GM23248 (cell line): ENCODE results near the gene DIP2C. TPM values are rescaled to one million over a fixed set of nuclear protein-coding genes. Genes with fewer than 3 reads are reported as not detected.

ENCODE experiments used
- DNase-seq: peaks from one replicate; pipeline ENCODE4 v3.0.0-alpha.2; 2015
- H2AFZ ChIP-seq: fragments of 200-600 bp; sonication (generic); 2 replicates; pipeline ENCODE4 v1.6.1; 2016; ENCODE audit warnings: antibody characterized with exemption
- H3F3A ChIP-seq: fragments of 200-600 bp; sonication (generic); 2 replicates; pipeline ENCODE4 v1.6.1; 2016; ENCODE audit warnings: mild to moderate bottlenecking, antibody characterized with exemption, mixed run types; ENCODE audit not compliant: insufficient read depth
- H3K27ac ChIP-seq: fragments of 200-600 bp; sonication (generic); 2 replicates; pipeline ENCODE4 v1.5.1; 2016; ENCODE audit warnings: mild to moderate bottlenecking
- H3K27me3 ChIP-seq: fragments of 200-600 bp; sonication (generic); replicated peaks from 2 replicates; pipeline ENCODE4 v1.6.1; 2016; ENCODE audit warnings: mild to moderate bottlenecking; ENCODE audit not compliant: insufficient read depth
- H3K36me3 ChIP-seq: fragments of 200-600 bp; sonication (generic); 2 replicates; pipeline ENCODE4 v1.6.1; 2016; ENCODE audit warnings: low read depth, mild to moderate bottlenecking
- H3K4me1 ChIP-seq: fragments of 200-600 bp; sonication (generic); 2 replicates; pipeline ENCODE4 v1.6.1; 2016; ENCODE audit warnings: mild to moderate bottlenecking; ENCODE audit not compliant: insufficient read depth
- H3K4me2 ChIP-seq: fragments of 200-600 bp; sonication (generic); one replicate; pipeline ENCODE4 v1.6.1; 2016; ENCODE audit warnings: mild to moderate bottlenecking; ENCODE audit not compliant: unreplicated experiment
- H3K4me3 ChIP-seq: fragments of 200-600 bp; sonication (generic); 2 replicates; pipeline ENCODE4 v1.5.1; 2016; ENCODE audit warnings: mild to moderate bottlenecking
- H3K79me2 ChIP-seq: fragments of 200-600 bp; sonication (generic); 2 replicates; pipeline ENCODE4 v1.6.1; 2016; ENCODE audit warnings: mild to moderate bottlenecking; ENCODE audit not compliant: insufficient read depth
- H3K9ac ChIP-seq: fragments of 200-600 bp; sonication (generic); 2 replicates; pipeline ENCODE4 v1.6.1; 2016; ENCODE audit warnings: mild to moderate bottlenecking
- H3K9me2 ChIP-seq: fragments of 200-600 bp; sonication (generic); 2 replicates; pipeline ENCODE4 v1.6.1; 2016; ENCODE audit warnings: mixed run types, mild to moderate bottlenecking, moderate library complexity; ENCODE audit not compliant: insufficient read depth
- H3K9me3 ChIP-seq: fragments of 200-600 bp; sonication (generic); one replicate; pipeline ENCODE4 v1.6.1; 2017; ENCODE audit warnings: low read depth
- H4K20me1 ChIP-seq: fragments of 200-600 bp; sonication (generic); 2 replicates; pipeline ENCODE4 v1.6.0; 2016; ENCODE audit not compliant: insufficient read depth
- EZH2 ChIP-seq: fragments of 200-600 bp; sonication (generic); IDR thresholded peaks from 2 replicates; pipeline ENCODE4 v1.6.1; 2018; ENCODE audit warnings: antibody characterized with exemption, mild to moderate bottlenecking; ENCODE audit not compliant: insufficient read depth, poor library complexity, severe bottlenecking
- EZH2phosphoT487 ChIP-seq: fragments of 200-600 bp; sonication (generic); IDR thresholded peaks from 2 replicates; pipeline ENCODE4 v1.6.1; 2018; ENCODE audit warnings: antibody characterized with exemption, moderate library complexity, mild to moderate bottlenecking, low read depth; ENCODE audit not compliant: insufficient read depth
- WGBS, 2 experiments: methylation state at CpG; one replicate each; pipeline ENCODE4 v1.1.6; 2015 to 2017; ENCODE audit warnings: low lambda C conversion rate in 2 of 2, low coverage in 1 of 2; ENCODE audit errors: missing lambda C conversion rate in 2 of 2; 5-methylcytosine and 5-hydroxymethylcytosine counted together
- in situ Hi-C: fragments of 300-500 bp; cut with MboI; formaldehyde crosslinking; loops from 2 replicates; pipeline ENCODE4 v1.15.0; 2020
- polyA plus RNA-seq: library from polyadenylated mRNA; unstranded; fragments of >200 nt; fragmentation: Nextera tagmentation; extraction: Ambion mirVana; gene quantifications from 2 replicates; pipeline ENCODE4 v1.2.1, GENCODE V29; 2016
- total RNA-seq: library from RNA; depleted of rRNA; stranded (reverse); fragments of >200 nt; shearing (Covaris generic); gene quantifications from 2 replicates; pipeline ENCODE4 v1.2.3, GENCODE V29; 2014

The DIP2C gene
- total and polyA plus RNA-seq, 2 experiments from 2014 or later, result 12.0 to 13.1 TPM

GRCh38 chr10:331186-331585, 358.3 kb downstream of the DIP2C start:
- no peak overlapping the region for H3K9ac ChIP-seq
- WGBS, 2 experiments, result 96 to 98% methylated on average over 3 of the region's 3 CpGs
- 0 out of 2 replicates have a peak, but pooled peaks cover 5% of the 10 kb centered on the region for H3K36me3 ChIP-seq
- in situ Hi-C loops, result no loop called here
- no peak for DNase-seq
- no peaks in the 10 kb centered on the region for H3K79me2 ChIP-seq
- H3K4me1 ChIP-seq, result peaks cover 18% of the 10 kb centered on the region
- no peaks in the 10 kb centered on the region for H3K27me3 ChIP-seq
- H3K9me3 ChIP-seq, result no peaks in the 10 kb centered on the region
- no peak overlapping the region for H3K4me2 ChIP-seq
- H4K20me1 ChIP-seq, result no peaks in the 10 kb centered on the region
- no peak overlapping the region for H2AFZ ChIP-seq
- peaks cover 29% of the 10 kb centered on the region for H3F3A ChIP-seq
- no peak overlapping the region for H3K4me3 ChIP-seq
- H3K9me2 ChIP-seq, result no peaks in the 10 kb centered on the region
- H3K27ac ChIP-seq, result no peak overlapping the region
- TF ChIP-seq EZH2phosphoT487, result no peak
- no peak for TF ChIP-seq EZH2

GRCh38 chr10:329361-330099, 359.9 kb downstream of the DIP2C start:
- H2AFZ ChIP-seq, result peak overlapping the region; percentile 75
- peak overlapping the region; percentile 69 for H3K4me3 ChIP-seq
- H3K4me2 ChIP-seq, result peak overlapping the region; percentile 89
- TF ChIP-seq EZH2 (no peak), EZH2phosphoT487 (0 out of 2 replicates have a peak, but pooled peaks have one; percentile 32)
- H4K20me1 ChIP-seq, result no peaks in the 10 kb centered on the region
- peaks cover 20% of the 10 kb centered on the region for H3K4me1 ChIP-seq
- peaks cover 31% of the 10 kb centered on the region for H3F3A ChIP-seq
- 0 out of 2 replicates have a peak, but pooled peaks cover 9% of the 10 kb centered on the region for H3K36me3 ChIP-seq
- in situ Hi-C loops, result no loop called here
- peak; percentile 98 for DNase-seq
- 1 to 2% methylated on average over 15 of the region's 15 CpGs for WGBS, 2 experiments
- H3K27me3 ChIP-seq, result no peaks in the 10 kb centered on the region
- H3K27ac ChIP-seq, result peak overlapping the region; percentile 91
- H3K9me2 ChIP-seq, result no peaks in the 10 kb centered on the region
- peak overlapping the region; percentile 81 for H3K9ac ChIP-seq
- no peaks in the 10 kb centered on the region for H3K79me2 ChIP-seq
- no peaks in the 10 kb centered on the region for H3K9me3 ChIP-seq

- Histone ChIP-seq H4K20me1 (no peaks in the 10 kb centered on the region), H3K4me2 (peak overlapping the region; percentile 89), H3K27ac (no peak overlapping the region), H3K79me2 (no peaks in the 10 kb centered on the region), H3F3A (peaks cover 36% of the 10 kb centered on the region), H3K9me2 (no peaks in the 10 kb centered on the region), H3K9me3 (no peaks in the 10 kb centered on the region), H3K36me3 (0 out of 2 replicates have a peak, but pooled peaks cover 9% of the 10 kb centered on the region), H3K9ac (no peak overlapping the region), H3K4me3 (no peak overlapping the region), H2AFZ (no peak overlapping the region), H3K27me3 (no peaks in the 10 kb centered on the region), H3K4me1 (peaks cover 25% of the 10 kb centered on the region)
- no peak for TF ChIP-seq EZH2phosphoT487
- 94 to 95% methylated on average over 22 of the region's 22 CpGs for WGBS, 2 experiments
- DNase-seq, result no peak
- in situ Hi-C loops, result no loop called here
These were observed 361.3 kb downstream of the DIP2C start for GRCh38 chr10:327889-328852.

- Histone ChIP-seq H3K36me3 (0 out of 2 replicates have a peak, but pooled peaks cover 9% of the 10 kb centered on the region), H4K20me1 (no peaks in the 10 kb centered on the region), H3K79me2 (no peaks in the 10 kb centered on the region), H3K27ac (no peak overlapping the region), H3K27me3 (no peaks in the 10 kb centered on the region), H3F3A (peaks cover 36% of the 10 kb centered on the region), H3K9ac (no peak overlapping the region), H3K4me3 (no peak overlapping the region), H3K9me3 (no peaks in the 10 kb centered on the region), H3K9me2 (no peaks in the 10 kb centered on the region), H3K4me2 (no peak overlapping the region), H2AFZ (no peak overlapping the region), H3K4me1 (peaks cover 25% of the 10 kb centered on the region)
- TF ChIP-seq EZH2phosphoT487 (no peak), EZH2 (no peak)
- 93 to 96% methylated on average over 29 of the region's 29 CpGs for WGBS, 2 experiments
- in situ Hi-C loops, result no loop called here
- DNase-seq, result no peak
These were observed 362.4 kb downstream of the DIP2C start for GRCh38 chr10:326894-327635.
